Vagina (tissue), 2 donors: ENCODE measurements around the gene SLC27A2. TPM values are rescaled to one million over a fixed set of nuclear protein-coding genes. Genes with fewer than 3 reads are reported as not detected.

Source experiments
- DNase-seq, 2 donors: peaks; one replicate each; pipeline ENCODE4 v3.0.0-alpha.2; 2017; ENCODE audit errors: extremely low spot score in 2 of 2
- H3K27ac ChIP-seq: fragments of 200-600 bp; sonication (generic); one replicate; pipeline ENCODE4 v1.5.1; 2019
- H3K27me3 ChIP-seq: fragments of 200-600 bp; sonication (generic); one replicate; pipeline ENCODE4 v1.5.1; 2019
- H3K36me3 ChIP-seq, 2 donors: fragments of 200-600 bp; sonication (generic); one replicate each; pipeline ENCODE4 v1.5.1; 2017 to 2019
- H3K4me1 ChIP-seq: fragments of 200-600 bp; sonication (generic); one replicate; pipeline ENCODE4 v1.5.1; 2019
- H3K4me3 ChIP-seq, 2 donors: fragments of 200-600 bp; sonication (generic); 1 replicate in 1 of 2; 2 replicates in 1 of 2; pipeline ENCODE4 v1.5.1; 2016 to 2019
- H3K9me3 ChIP-seq: fragments of 200-600 bp; sonication (generic); one replicate; pipeline ENCODE4 v1.5.1; 2019
- POLR2A ChIP-seq, 2 donors: fragments of 450-650 bp; IDR thresholded peaks; one replicate each; pipeline ENCODE4 v1.6.1; 2017; ENCODE audit warnings: antibody characterized with exemption in 2 of 2, mild to moderate bottlenecking in 2 of 2, moderate library complexity in 2 of 2
- POLR2AphosphoS5 ChIP-seq, 2 donors: sonication (generic); formaldehyde crosslinking; IDR thresholded peaks; one replicate each; pipeline ENCODE4 v1.9.0; 2017; ENCODE audit warnings: antibody characterized with exemption in 2 of 2, mild to moderate bottlenecking in 2 of 2, low read depth in 1 of 2; ENCODE audit not compliant: insufficient read depth in 1 of 2
- intact Hi-C: fragments of 100-400 bp; cut with DNase I; formaldehyde crosslinking; loops from one replicate; pipeline ENCODE4 v1.15.1; 2023
- total RNA-seq: library from RNA; depleted of rRNA; stranded (reverse); fragments of >200 nt; gene quantifications from one replicate; pipeline ENCODE4 v1.2.3, GENCODE V29; 2016
- TF ChIP-seq, protein P1 (sequence below), 3 experiments: fragments of 450-650 bp in 2 of 3; fragments of 200-600 bp in 1 of 3; sonication (generic) in 1 of 3; IDR thresholded peaks; one replicate each; pipeline ENCODE4 v1.5.1; 2017 to 2019; ENCODE audit warnings: antibody characterized with exemption in 3 of 3, mild to moderate bottlenecking in 2 of 3, moderate library complexity in 2 of 3

Gene SLC27A2
- total RNA-seq, 1 donor from 2014 or later = 3.2 TPM

DNA sequence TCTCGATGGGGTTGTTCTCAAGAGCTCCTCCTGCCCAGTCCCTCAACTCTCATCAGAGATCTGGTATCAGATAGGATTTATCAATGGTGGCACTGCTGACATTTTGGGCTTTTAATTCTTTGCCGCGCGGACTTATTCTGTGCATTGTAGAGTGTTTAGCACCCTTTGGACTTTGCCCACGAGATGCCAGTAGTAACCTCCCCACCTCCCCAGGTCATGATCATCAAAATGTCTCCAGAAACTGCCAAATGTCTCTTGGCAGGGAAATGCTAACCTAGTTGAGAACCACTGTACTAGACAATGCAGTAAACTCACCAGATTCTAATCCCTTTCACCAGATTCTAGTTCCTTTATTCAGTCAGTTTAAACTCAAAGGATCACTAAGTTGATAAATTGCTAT, 24.0 kb downstream of the SLC27A2 start:
- H3K9me3 ChIP-seq = no peaks in the 10 kb centered on the region
- H3K27me3 ChIP-seq = no peaks in the 10 kb centered on the region
- H3K4me1 ChIP-seq = no peaks in the 10 kb centered on the region
- no peaks in the 10 kb centered on the region for H3K36me3 ChIP-seq
- no peak overlapping the region for H3K27ac ChIP-seq
- intact Hi-C loops = no loop called here
- TF ChIP-seq POLR2AphosphoS5 (IDR thresholded peaks at IDR 0.05; ENCODE audit: insufficient read depth in 1 of 2, low read depth in 1 of 2) = no peak
- TF ChIP-seq, protein P1, sequence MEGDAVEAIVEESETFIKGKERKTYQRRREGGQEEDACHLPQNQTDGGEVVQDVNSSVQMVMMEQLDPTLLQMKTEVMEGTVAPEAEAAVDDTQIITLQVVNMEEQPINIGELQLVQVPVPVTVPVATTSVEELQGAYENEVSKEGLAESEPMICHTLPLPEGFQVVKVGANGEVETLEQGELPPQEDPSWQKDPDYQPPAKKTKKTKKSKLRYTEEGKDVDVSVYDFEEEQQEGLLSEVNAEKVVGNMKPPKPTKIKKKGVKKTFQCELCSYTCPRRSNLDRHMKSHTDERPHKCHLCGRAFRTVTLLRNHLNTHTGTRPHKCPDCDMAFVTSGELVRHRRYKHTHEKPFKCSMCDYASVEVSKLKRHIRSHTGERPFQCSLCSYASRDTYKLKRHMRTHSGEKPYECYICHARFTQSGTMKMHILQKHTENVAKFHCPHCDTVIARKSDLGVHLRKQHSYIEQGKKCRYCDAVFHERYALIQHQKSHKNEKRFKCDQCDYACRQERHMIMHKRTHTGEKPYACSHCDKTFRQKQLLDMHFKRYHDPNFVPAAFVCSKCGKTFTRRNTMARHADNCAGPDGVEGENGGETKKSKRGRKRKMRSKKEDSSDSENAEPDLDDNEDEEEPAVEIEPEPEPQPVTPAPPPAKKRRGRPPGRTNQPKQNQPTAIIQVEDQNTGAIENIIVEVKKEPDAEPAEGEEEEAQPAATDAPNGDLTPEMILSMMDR (IDR thresholded peaks at IDR 0.05) = no peak
- no peak for TF ChIP-seq POLR2A (IDR thresholded peaks at IDR 0.05)
- no peak for DNase-seq
- H3K4me3 ChIP-seq = no peak overlapping the region

DNA sequence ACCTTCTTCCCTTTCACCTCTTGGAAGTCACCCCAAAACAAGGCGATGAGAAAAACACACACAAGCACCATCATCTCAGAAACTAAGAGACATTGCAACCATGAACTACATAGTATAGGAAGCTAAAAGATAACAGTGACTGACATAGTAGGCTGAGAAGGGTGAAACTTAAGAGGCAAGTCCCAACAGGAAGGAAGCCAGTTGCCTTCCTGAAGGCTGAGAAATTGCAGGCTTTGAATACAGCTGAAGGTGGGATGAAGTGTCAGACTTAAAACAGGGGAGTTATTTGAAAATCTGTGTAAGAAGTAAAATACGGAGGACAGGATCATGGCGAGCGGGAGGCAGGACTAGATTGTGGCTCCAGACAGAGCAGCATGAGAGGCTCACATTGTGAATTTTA, 27.8 kb downstream of the SLC27A2 start:
- Histone ChIP-seq H3K4me3 (no peak overlapping the region), H3K27me3 (no peaks in the 10 kb centered on the region), H3K9me3 (no peaks in the 10 kb centered on the region), H3K36me3 (no peaks in the 10 kb centered on the region), H3K27ac (no peak overlapping the region), H3K4me1 (no peaks in the 10 kb centered on the region)
- TF ChIP-seq, protein P1 (IDR thresholded peaks at IDR 0.05) = no peak
- no peak for DNase-seq
- intact Hi-C loops = no loop called here

DNA sequence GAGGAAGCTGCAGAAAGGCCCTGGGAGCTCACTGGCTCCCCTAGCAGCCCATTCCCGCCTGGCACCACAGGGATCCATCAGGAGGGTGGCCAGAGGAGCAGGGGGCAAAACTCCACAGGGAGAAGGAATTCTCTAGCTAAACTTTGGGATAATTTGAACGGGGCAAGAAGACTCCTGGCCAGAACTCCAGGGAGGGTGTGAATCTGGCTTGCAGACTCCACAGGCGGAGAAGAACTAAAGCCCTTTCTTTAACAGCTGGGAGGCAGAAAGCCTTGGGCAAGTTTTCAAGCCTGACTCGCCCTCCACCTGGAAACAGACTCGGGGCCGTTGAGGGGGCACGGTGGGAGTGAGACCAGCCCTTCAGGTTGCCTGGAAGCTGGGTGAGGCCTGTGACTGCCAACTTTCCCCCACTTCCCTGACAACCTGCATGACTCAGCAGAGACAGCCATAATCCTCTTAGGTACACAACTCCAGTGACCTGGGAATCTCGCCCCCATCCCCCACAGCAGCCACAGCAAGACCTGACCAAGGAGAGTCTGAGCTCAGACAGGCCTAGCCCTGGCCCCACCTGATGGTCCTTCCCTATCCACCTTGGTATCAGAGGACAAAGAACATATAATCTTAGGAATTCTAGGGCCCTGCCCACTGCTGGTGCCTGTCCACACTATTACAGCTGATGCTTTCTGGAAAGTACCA, 28.6 kb downstream of the SLC27A2 start:
- no peaks in the 10 kb centered on the region for H3K36me3 ChIP-seq
- H3K4me1 ChIP-seq = no peaks in the 10 kb centered on the region
- H3K9me3 ChIP-seq = no peaks in the 10 kb centered on the region
- H3K4me3 ChIP-seq = no peak overlapping the region
- intact Hi-C loops = no loop called here
- no peaks in the 10 kb centered on the region for H3K27me3 ChIP-seq
- no peak for DNase-seq
- H3K27ac ChIP-seq = no peak overlapping the region
- TF ChIP-seq POLR2AphosphoS5 (IDR thresholded peaks at IDR 0.05; ENCODE audit: insufficient read depth in 1 of 2, low read depth in 1 of 2) (no peak), POLR2A (IDR thresholded peaks at IDR 0.05) (no peak)
- TF ChIP-seq, protein P1 (IDR thresholded peaks at IDR 0.05) = no peak

DNA sequence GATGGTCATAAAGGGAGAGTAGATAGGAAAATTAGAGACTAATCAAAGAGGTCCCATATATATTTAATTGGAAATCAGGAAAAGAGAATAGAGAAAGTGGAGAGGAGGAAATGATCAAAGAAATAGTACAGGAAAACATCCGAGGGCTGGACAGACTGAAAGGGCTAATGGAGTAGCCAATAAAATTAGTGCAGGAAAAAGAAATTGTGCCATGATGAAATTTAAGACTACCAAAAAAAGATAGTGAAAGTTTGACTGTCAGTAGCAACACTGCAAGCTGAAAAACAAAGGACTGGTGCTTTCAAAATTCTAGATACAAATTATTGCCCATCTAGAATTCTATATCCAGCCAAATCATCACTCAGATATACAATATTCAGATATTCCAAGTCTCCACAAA, 36.3 kb downstream of the SLC27A2 start:
- TF ChIP-seq POLR2A (IDR thresholded peaks at IDR 0.05) = no peak
- TF ChIP-seq, protein P1 (IDR thresholded peaks at IDR 0.05) = no peak
- TF ChIP-seq POLR2AphosphoS5 (IDR thresholded peaks at IDR 0.05; ENCODE audit: insufficient read depth in 1 of 2, low read depth in 1 of 2) = no peak
- H3K4me1 ChIP-seq = no peaks in the 10 kb centered on the region
- H3K9me3 ChIP-seq = no peaks in the 10 kb centered on the region
- no peaks in the 10 kb centered on the region for H3K36me3 ChIP-seq
- no peak overlapping the region for H3K4me3 ChIP-seq
- no peak overlapping the region for H3K27ac ChIP-seq
- DNase-seq = no peak
- no peaks in the 10 kb centered on the region for H3K27me3 ChIP-seq
- intact Hi-C loops = no loop called here

DNA sequence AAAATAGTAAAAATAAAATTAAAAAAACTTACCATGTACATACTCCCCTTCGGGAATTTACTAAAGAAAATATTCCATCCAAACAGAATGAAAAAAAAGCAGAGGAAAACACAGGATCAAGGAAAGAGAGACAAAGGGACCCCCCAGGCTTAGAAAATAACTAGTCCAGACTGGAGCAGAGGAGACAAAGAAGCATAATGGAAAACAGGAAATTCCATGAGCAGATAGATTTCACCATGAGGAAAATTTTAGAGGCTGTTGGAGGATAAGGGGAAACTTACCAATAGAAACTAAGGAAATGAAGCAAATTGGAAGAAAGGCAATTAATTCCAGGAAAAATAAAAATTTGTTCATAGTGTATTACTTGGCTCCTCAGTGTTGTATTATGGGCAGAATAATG, 36.7 kb downstream of the SLC27A2 start:
- TF ChIP-seq POLR2AphosphoS5 (IDR thresholded peaks at IDR 0.05; ENCODE audit: insufficient read depth in 1 of 2, low read depth in 1 of 2) = no peak
- TF ChIP-seq, protein P1 (IDR thresholded peaks at IDR 0.05) = no peak
- TF ChIP-seq POLR2A (IDR thresholded peaks at IDR 0.05) = no peak
- DNase-seq = no peak
- Histone ChIP-seq H3K4me1 (no peaks in the 10 kb centered on the region), H3K27me3 (no peaks in the 10 kb centered on the region), H3K36me3 (no peaks in the 10 kb centered on the region), H3K27ac (no peak overlapping the region), H3K4me3 (no peak overlapping the region), H3K9me3 (no peaks in the 10 kb centered on the region)
- intact Hi-C loops = no loop called here
